HG02840 (cell line): ENCODE measurements around the gene FASLG.

ENCODE experiments used
- ATAC-seq: cut with Tn5 transposase; IDR thresholded peaks from one replicate; pipeline ENCODE4 v1.9.1; 2021; ENCODE audit warnings: mild to moderate bottlenecking, moderate library complexity, moderate number of reproducible peaks; ENCODE audit not compliant: unreplicated experiment, low FRiP score

The FASLG gene

GRCh38 chr1:172642970-172643369, 15.9 kb upstream of the FASLG start:
- ATAC-seq: no peak

- ATAC-seq: no peak
Observed at GRCh38 chr1:172646653-172647052, 12.2 kb upstream of the FASLG start.

- ATAC-seq: no peak
Observed at GRCh38 chr1:172647110-172647564, 11.8 kb upstream of the FASLG start.

- no peak for ATAC-seq
Observed at GRCh38 chr1:172647987-172648386, 10.9 kb upstream of the FASLG start.

GRCh38 chr1:172650474-172651193, 8.3 kb upstream of the FASLG start:
- ATAC-seq: no peak

- ATAC-seq: no peak
Observed at GRCh38 chr1:172653015-172653709, 5.7 kb upstream of the FASLG start.

- ATAC-seq: no peak
Observed at GRCh38 chr1:172654535-172654934, 4.4 kb upstream of the FASLG start.

- ATAC-seq: no peak
Observed at GRCh38 chr1:172656576-172656975, 2.3 kb upstream of the FASLG start.

GRCh38 chr1:172657586-172657985, 1.3 kb upstream of the FASLG start:
- ATAC-seq: no peak

- ATAC-seq: no peak
Observed at GRCh38 chr1:172661107-172661506, 2.2 kb downstream of the FASLG start.

- peak; percentile 82 for ATAC-seq
Observed at GRCh38 chr1:172662464-172663109, 3.7 kb downstream of the FASLG start.

- no peak for ATAC-seq
Observed at GRCh38 chr1:172663732-172664131, 4.8 kb downstream of the FASLG start.

- ATAC-seq: no peak
Observed at GRCh38 chr1:172668097-172668496, 9.2 kb downstream of the FASLG start.

GRCh38 chr1:172669011-172669410, 10.1 kb downstream of the FASLG start:
- no peak for ATAC-seq

- no peak for ATAC-seq
Observed at GRCh38 chr1:172670316-172670715, 11.4 kb downstream of the FASLG start.

GRCh38 chr1:172670791-172671190, 11.9 kb downstream of the FASLG start:
- no peak for ATAC-seq

- no peak for ATAC-seq
Observed at GRCh38 chr1:172671591-172671990, 12.7 kb downstream of the FASLG start.

- ATAC-seq: no peak
Observed at GRCh38 chr1:172672720-172673119, 13.8 kb downstream of the FASLG start.

GRCh38 chr1:172673761-172674160, 14.9 kb downstream of the FASLG start:
- no peak for ATAC-seq

GRCh38 chr1:172674831-172675613, 16.1 kb downstream of the FASLG start:
- no peak for ATAC-seq
